ENCODE measurements around the gene ATOH8. TPM values are rescaled to one million over a fixed set of nuclear protein-coding genes. Genes with fewer than 3 reads are reported as not detected.

The ATOH8 gene
- total and polyA plus RNA-seq, 10 of the 15 experiments (the other 5 are each of a cell fraction or from before 2014, with no cell fraction given), result 0.03 to 0.60 TPM; not detected in 8

- intact Hi-C loops (cut with micrococcal nuclease; ENCODE audit: unreplicated experiment) (loop anchor here (5.0 kb wide), 1 partner anchor 84 kb away; no protein-coding TSS in a partner anchor), in situ Hi-C loops (cut with MboI) (loop anchor here (10.0 kb wide), 1 partner anchor 93 kb away; no protein-coding TSS in a partner anchor)
- WGBS (ENCODE audit: insufficient coverage, insufficient replicate concordance, low lambda C conversion rate, missing lambda C conversion rate), result 13% methylated on average over 4 of the region's 4 CpGs
- no peak for TF ChIP-seq BHLHE40 (IDR thresholded peaks at IDR 0.05; ENCODE audit: borderline replicate concordance in 1 of 2, low read depth in 2 of 2, low read length in 1 of 2)
- no peak for TF ChIP-seq ASH2L (IDR thresholded peaks at IDR 0.05; ENCODE audit: borderline replicate concordance, low read depth)
- TF ChIP-seq HDAC2 (IDR thresholded peaks at IDR 0.05), result no peak
- TF ChIP-seq LARP7 (IDR thresholded peaks at IDR 0.05), result no peak
- TF ChIP-seq BACH1 (IDR thresholded peaks at IDR 0.05; ENCODE audit: borderline replicate concordance), result no peak
- TF ChIP-seq IKZF2 (IDR thresholded peaks at IDR 0.05), result no peak
- TF ChIP-seq, protein P1, sequence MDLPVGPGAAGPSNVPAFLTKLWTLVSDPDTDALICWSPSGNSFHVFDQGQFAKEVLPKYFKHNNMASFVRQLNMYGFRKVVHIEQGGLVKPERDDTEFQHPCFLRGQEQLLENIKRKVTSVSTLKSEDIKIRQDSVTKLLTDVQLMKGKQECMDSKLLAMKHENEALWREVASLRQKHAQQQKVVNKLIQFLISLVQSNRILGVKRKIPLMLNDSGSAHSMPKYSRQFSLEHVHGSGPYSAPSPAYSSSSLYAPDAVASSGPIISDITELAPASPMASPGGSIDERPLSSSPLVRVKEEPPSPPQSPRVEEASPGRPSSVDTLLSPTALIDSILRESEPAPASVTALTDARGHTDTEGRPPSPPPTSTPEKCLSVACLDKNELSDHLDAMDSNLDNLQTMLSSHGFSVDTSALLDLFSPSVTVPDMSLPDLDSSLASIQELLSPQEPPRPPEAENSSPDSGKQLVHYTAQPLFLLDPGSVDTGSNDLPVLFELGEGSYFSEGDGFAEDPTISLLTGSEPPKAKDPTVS (IDR thresholded peaks at IDR 0.05; ENCODE audit: low read depth, low read length), result no peak
- no peak for TF ChIP-seq GABPA (IDR thresholded peaks at IDR 0.05; ENCODE audit: low read depth)
- no peak for TF ChIP-seq TCF7 (IDR thresholded peaks at IDR 0.05; ENCODE audit: borderline replicate concordance)
- no peak for TF ChIP-seq CBX3 (IDR thresholded peaks at IDR 0.05; ENCODE audit: borderline replicate concordance, low read depth)
- no peak for TF ChIP-seq RCOR1 (conservative IDR thresholded peaks at IDR 0.05; ENCODE audit: low read depth, low read length)
- no peak for TF ChIP-seq RELA (IDR thresholded peaks at IDR 0.05; ENCODE audit: borderline replicate concordance, partially characterized antibody)
- H3K4me1 ChIP-seq (ENCODE audit: control insufficient read depth, insufficient read depth, low read length), result no peaks in the 10 kb centered on the region
- no TSS peak for BruUV-seq (replicated peaks)
- ATAC-seq, result no peak
- peaks cover 0 to 2% of the 10 kb centered on the region in 2 experiments; a peak in 1 of 4 replicates for H3K27me3 ChIP-seq (replicated peaks in 1 of 2; ENCODE audit: control insufficient read depth in 2 of 2, insufficient read depth in 2 of 2, low read length in 1 of 2)
- DNase-seq (ENCODE audit: low read depth, low spot score), result no peak
- no peak overlapping the region for H3K27ac ChIP-seq (ENCODE audit: control insufficient read depth, insufficient read depth)
- H3K4me3 ChIP-seq, result no peak overlapping the region
- H3K9me3 ChIP-seq (replicated peaks; ENCODE audit: control insufficient read depth, insufficient read depth, low read length), result no peaks in the 10 kb centered on the region; the same call in 2 of the 3 replicates
- ChIA-PET SMC1A (ENCODE audit: uncharacterized antibody, unreplicated experiment) (interaction anchor here (1.0 kb wide), 1 partner anchor 85 kb away, joined by 3 read pairs; no protein-coding TSS in a partner anchor), RAD21 (ENCODE audit: unreplicated experiment) (no interaction called here), POLR2A (no interaction called here), CTCF (interaction anchor here (1.7 to 5.8 kb wide), 3 partner anchors 12 to 95 kb away, joined by 4 to 64 read pairs (median 14); no protein-coding TSS in a partner anchor)
- H3K9ac ChIP-seq (ENCODE audit: control insufficient read depth, insufficient read depth, low read length), result no peak overlapping the region
- H4K20me1 ChIP-seq (ENCODE audit: control insufficient read depth, insufficient read depth), result no peaks in the 10 kb centered on the region
- H2AFZ ChIP-seq (ENCODE audit: control insufficient read depth, low read depth, low read length), result no peak overlapping the region
- no peaks in the 10 kb centered on the region for H3K79me2 ChIP-seq (ENCODE audit: control insufficient read depth, insufficient read depth, low read length)
- no peak for FAIRE-seq
- H3K36me3 ChIP-seq (ENCODE audit: control insufficient read depth in 2 of 2, insufficient read depth in 2 of 2, low read length in 1 of 2), result no peaks in the 10 kb centered on the region
- no peak overlapping the region for H3K4me2 ChIP-seq (ENCODE audit: control insufficient read depth, insufficient read depth)
These were observed 32.1 kb upstream of the ATOH8 start for GRCh38 chr2:85721641-85722040.
